ENCODE measurements around the gene ITGB1.

DNA sequence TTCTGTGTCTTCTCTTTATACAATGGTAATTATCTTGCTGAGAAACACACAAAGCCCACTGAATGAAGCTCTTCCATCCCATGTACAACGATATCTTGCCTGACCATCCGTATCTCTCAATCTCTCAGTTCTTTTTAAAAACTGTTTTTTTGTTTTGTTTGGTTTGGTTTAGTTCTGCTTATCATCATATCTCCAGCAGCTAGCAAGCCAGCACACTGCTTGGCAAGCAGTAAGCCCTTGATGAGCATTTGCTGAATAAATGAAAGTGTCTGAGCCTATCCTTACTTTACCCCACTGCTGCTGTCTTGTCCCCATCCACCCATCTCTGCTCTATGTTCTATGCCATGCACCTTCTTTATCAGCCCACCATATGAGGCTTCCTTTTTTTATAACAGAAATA, 34.2 kb downstream of the ITGB1 start:
- no peak for TF ChIP-seq POLR2A (IDR thresholded peaks at IDR 0.05)
- TF ChIP-seq, protein P1, sequence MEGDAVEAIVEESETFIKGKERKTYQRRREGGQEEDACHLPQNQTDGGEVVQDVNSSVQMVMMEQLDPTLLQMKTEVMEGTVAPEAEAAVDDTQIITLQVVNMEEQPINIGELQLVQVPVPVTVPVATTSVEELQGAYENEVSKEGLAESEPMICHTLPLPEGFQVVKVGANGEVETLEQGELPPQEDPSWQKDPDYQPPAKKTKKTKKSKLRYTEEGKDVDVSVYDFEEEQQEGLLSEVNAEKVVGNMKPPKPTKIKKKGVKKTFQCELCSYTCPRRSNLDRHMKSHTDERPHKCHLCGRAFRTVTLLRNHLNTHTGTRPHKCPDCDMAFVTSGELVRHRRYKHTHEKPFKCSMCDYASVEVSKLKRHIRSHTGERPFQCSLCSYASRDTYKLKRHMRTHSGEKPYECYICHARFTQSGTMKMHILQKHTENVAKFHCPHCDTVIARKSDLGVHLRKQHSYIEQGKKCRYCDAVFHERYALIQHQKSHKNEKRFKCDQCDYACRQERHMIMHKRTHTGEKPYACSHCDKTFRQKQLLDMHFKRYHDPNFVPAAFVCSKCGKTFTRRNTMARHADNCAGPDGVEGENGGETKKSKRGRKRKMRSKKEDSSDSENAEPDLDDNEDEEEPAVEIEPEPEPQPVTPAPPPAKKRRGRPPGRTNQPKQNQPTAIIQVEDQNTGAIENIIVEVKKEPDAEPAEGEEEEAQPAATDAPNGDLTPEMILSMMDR (IDR thresholded peaks at IDR 0.05), result no peak
